ENCODE data around the gene REEP1.
A peak's percentile ranks its signal among the peaks of the same experiment; 100 is the strongest.

REEP1 gene

DNA sequence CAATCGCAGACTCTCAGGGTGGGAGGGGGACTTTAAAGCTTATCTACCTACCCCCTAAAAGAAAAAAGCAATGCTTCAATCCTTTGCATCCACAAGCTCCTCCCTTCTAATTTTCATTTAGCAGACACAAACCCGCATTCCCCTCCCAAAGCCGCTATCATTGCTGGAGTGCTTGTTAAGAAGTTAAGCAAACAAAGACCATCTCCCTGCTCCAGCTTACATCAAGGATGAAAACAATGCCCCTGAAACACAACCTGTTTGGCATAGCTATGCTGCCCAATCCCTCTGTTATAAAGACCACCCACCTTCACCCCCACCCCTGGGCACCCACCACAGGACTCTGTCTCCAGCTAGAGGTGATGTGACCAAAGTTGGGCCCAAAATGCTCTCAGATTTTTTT lies 33.0 kb downstream of the REEP1 start:
- DNase-seq, result no peak

DNA sequence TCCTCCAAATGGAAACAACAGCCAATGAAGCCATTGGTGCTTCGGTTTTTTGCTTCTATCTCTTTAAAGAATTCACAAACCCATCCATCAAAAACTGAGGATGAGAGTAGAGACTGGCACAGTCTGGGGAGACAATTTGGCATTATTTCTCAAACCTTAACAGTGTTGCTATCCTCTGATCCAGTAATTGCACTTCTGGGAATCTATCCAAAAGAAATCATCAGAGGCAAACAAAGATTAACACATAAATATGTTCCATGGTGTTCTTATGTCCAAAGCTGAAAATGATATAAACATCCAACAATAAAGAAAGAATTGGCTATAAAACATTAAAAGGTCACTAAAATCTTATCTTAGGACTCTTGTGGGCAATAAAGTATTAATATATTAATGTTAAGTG lies 35.1 kb downstream of the REEP1 start:
- no peak for DNase-seq

DNA sequence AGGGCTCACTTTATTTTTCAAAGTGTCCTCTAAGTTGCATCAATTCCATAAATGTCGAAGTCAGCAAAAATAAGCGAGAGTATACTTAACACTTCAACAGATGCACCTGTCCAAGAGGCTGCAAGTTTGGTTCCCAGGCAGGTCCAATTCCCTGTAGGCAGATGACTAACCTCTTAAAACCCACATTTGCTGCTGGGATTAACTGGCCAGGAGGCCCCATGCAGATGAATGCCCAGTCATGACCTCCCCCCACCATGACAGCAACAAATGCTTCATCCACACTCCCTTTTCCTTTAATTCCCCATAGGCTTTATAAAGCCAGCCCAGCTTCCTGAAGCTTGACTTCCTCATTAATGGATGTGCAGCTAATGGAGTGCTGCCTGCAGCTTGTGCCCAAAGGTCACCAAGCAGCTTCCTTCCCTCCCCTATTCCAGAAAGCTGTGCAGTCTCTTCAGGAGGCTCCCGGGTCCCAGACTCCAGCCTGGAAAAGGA lies 35.7 kb downstream of the REEP1 start:
- DNase-seq, result no peak

DNA sequence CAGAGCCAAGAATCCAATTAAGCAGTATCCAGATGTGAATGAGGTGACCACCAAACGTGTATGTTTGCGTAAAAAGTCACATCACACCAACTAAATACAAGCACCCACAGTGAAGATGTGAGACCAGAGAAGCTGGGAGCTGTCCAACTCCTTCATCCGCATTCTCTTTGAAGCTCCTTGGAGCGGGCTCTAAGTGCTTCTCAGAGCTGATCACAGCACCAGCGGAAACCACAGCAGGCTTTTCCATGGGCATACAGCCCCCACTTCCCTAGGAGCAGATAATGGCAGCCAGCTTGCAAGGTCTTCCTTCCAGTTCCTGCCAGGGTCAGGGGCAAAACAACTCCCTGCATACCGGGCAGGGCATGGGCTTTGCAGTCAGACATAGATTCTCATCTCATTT lies 36.4 kb downstream of the REEP1 start:
- no peak for DNase-seq

DNA sequence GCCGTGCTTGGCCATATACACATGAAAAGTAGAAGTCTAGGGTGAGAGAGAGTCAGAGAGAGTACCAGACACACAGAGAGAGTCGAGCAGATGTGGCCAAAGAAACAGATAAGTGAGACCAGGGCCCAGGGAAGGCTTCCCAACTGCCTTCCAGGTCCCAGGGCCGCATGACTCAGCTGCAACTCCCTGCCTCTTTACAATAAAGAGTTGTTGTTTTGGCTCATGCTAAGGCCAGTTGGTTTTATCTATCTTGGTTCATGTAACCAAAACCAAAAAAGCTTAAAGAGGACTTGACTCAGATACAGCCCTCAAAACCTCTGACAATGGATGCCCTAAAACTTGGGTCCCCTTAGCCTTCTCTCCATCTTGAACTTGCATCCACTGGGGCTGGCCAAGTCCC lies 36.9 kb downstream of the REEP1 start:
- no peak for DNase-seq

DNA sequence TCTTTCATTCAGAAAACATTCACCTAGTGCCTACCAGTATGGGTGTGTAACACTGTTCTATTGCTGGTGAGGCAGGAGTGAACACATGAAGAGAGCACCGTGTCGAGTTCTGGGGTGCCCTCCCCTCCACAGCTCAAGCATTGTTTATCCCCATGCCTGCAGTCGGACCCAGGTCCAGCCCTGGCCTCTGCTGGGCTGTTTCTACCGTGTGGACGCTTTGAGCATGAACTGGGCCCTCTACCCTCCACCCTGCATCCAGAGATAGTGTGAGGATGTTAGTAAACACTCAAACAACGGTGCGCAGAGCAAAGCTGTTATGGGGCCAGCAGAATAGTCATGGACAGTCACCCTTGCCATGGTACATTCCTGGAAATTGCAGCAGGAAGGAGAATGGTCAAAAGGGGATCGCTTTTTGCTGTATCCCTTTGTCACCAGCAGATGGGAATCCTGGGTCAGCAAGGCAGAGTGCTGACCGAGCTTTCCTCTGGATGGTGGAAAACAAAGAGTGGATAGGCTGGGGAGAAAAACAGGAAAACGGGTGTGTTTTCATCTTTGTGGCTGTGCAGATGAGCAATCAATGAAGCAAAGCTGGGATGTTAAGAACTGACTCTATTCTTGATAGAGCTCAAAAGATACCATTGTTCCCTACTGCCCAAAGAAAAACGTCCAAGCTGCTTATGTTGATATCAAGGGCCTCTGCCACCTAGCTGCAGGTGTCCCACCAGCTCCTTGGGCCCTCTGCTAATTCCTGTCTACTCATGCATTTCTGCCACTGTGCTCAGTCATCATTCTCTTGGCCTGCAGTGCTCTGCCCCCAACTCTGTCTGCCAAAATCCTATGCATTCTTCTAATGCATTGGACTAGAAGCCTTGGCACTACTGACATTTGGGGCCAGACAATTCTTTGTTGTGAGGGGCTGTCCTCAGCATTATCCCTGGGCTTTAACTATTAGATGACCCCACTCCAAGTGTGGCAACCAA lies 38.7 kb downstream of the REEP1 start:
- DNase-seq, result no peak

DNA sequence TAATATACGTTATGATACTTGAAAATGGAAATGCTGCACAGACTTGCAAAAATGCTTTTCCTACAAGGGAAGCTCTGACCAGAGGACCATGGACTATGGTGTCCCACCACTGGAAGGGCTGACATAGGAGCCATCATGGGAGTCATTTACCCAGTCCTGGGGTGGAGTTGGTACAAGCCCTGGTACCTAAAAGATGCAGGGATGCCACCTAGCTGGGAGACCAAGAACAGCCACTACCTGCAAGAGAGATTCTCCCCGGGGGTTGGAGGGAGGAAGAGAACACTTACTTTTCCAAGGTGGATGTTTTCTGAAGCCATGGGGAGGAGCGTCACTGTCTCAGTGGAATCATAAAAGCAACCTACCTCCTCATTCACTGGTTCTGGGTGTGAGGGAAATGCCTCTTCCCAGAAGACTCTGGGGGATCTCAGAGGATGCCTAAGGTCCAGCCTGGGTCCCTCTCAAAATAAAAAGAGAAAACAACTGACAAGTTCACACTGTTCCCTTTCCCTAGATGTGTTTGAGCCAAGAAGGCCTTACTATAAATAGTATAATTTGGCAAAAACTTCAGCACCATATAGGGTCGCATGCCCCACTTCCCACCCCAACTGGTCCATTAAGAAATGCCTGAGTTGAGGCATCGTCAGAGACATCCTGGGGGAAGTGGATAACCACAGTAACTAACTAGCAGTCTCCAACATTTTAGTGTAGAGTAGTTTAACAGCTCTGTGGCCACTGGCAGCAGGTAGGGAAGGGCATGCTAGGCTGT lies 39.9 kb downstream of the REEP1 start:
- DNase-seq, result peak; percentile 9

DNA sequence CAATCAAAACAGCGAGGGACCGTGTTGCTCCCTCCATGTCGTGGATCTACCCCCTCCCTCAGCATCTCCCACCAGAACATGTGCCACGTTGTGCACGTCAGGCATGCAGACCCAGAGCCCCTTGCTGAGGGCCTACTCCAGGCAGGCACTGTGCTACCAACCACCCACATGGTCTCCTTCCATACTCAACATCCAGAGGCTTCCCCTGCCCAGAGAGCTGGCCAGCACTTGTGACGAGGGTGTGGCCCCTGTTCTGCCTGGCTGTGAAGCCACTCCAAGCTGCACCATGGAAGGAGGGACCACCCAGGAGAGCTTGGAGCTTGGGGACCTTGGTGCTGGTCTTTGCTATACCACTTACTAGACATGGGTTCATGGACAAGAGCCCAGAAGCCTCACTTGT lies 40.5 kb downstream of the REEP1 start:
- DNase-seq, result no peak

DNA sequence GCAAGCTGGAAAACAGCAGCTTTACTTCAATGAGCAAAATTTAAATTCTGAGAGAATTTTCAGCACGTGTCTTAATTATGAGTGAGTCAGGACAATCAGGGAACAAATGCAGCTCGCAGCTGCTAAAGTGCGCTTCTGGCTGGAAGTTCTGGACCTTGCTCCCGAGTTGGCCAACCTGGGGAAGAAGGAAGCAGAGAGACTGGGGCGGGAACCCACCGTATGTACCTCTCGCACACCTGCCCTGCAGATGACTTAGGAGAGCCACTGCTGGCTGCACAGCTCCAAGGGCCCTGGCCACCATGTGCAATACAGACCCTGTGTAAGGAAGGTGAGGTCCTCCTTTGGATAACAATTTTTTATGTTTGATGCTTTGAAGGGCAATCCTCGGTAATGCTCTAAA lies 42.4 kb downstream of the REEP1 start:
- DNase-seq, result no peak

DNA sequence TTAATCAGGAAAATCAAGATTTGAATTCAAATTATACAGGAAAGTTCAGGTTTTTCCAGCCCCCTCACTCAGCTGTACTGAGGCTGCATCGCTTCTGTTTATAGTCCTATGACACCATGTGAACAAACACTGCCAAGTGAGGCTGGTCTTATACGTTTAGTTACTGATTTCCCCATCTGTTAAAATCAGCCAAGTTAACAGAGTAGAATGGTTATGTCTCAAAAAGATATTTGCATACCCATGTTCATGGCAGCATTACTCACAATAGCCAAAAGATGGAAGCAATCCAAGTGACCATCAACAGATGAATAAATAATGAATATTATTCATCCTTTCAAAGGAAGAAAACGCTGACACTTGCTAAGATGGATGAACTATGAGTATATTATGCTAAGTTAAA lies 43.8 kb downstream of the REEP1 start:
- no peak for DNase-seq

DNA sequence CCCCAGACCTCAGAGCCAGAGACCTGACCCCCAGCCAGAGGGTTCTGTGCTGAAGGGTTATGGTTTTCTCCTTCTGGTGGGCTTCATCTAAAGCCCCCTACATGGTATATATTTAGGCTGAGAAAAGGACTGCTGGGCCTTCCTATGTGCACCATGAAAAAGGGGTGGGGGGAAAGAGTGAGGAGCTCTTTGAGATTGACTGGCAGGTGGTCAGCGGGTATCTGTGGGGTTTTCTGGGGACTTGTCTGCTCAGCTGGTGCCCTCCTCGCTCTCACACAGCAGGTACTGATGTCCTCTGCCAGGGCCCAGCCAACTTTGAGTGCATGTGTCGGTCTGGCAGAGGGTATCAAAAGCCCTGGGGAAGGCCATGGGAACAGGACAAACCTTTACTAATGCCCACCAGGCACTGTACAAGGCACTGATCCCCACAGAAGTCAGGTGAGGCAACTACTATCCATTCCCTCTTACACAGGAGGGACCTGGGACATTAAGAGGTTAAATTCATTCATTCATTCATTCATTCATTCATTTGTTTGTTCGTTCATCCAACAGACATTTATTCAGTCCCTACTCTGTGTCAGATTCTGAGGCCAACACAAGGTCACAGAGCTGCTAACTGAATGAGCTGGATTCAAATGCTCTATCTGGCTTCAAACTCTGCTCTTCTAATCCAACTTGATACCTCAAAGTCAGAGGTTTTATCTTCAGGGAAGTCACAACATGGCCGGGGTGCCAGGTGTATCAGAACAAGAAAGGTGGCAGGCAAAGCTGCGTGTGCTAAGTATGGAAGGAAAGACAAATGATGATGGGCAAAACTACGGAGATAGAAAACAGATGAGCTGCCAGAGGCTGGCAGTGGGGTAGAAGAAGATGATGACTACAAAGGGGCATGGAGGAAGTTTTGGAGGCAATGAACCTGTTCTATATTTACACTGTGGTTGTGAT lies 44.6 kb downstream of the REEP1 start:
- no peak for DNase-seq

DNA sequence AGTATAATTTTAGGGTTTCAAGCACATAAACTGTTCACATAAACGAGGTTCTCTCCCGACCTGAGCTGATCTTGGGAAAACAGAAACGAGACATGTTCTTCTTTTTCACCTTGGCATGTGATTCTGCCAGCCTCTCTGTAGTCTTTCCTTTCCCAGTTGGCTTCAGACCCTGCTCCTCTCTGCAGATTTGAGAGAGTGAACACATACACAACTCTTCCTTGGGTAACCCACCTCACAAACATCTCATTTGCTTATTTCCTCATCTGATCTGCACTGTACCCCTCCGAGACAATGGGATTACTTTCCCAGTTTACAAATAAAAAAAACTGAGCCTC lies 46.1 kb downstream of the REEP1 start:
- no peak for DNase-seq

DNA sequence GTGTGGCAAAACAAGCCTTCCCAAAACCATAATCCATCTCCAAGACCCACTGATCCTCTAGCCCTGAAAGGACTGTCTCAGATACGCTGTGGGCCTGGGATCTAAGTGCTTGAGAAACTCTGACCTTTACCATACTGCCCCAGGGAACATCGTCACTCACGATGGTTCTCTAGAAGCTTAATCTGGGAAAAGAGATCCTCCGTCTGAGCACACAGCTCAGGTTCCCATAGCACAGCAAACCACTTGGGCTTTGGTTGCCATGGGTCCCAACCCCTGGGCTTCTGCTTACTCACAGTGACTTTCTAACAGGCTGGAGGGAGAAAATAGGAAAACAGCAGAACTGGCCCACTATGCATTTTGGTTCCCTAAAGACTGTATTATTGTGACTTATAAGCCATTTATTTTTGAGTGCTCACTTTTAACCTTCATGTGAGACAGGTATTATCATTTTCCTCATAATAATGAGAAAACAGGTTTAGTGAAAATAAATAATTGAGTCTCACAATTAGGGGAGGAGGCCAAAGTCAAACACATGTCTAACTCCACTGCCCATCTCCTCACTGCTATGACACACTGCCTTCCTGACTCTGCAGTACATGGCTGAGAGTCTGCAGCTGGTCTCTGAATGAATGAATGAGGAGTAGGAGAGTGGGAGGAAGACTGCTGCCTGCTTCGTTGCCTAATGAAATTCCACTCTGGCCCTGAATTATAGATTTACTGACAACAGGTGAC lies 46.7 kb downstream of the REEP1 start:
- no peak for DNase-seq

DNA sequence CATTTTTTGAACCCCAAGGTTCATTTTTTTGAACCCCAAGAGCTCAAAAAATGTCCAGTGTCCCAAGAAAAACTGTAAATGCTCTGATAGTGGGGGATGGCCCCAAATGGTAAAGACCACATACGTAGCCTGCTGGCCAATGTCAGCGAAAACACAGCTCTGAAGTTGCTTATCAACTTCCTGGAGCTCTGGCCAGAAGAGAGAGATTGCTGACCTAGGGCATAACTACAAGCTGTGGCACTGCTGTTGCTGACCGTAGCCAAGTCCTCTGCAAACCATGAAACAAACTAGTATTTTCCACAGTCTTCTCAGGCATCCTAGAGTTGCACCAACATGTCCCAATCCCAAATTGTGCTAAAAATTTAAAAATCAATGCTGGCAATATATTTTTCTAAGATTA lies 50.9 kb downstream of the REEP1 start:
- no peak for DNase-seq

DNA sequence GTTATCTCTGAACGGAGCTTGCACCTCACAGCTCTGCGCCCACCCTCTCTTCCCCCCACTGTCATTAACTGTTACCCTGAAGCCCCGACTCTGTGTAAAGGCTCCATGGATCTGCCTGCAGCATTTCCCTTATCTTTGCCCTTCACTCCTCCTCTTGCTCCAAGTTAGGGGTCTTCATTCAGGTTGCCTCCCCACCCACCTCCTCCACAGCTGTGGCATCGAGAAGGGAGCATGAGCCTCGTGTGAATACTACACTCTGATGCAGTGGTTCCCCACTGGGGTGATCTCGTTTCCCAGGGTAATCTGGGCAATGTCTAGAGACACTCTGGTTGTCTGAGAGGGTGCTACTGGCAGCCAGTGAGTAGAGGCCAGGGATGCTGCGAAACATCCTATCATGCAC lies 51.4 kb downstream of the REEP1 start:
- no peak for DNase-seq

DNA sequence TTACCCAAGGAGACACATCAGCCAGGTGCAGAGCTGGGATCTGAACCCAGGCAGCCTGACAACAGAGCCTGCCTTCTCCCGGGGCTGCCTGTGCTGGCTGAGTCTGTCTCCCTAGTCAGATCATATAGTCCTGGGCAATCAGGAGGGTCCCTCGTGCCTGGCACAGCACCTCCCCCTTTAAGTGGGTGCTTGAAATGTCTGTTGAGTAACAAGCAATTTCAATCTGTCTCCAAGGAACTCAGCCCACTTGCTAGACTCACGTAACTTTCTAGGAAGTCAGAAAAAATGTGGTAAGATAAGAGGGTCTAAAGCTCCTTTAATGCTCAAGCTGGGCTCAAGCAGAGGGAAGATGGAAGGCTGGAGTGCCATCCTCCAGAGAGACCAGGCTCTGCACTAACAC lies 51.9 kb downstream of the REEP1 start:
- no peak for DNase-seq

DNA sequence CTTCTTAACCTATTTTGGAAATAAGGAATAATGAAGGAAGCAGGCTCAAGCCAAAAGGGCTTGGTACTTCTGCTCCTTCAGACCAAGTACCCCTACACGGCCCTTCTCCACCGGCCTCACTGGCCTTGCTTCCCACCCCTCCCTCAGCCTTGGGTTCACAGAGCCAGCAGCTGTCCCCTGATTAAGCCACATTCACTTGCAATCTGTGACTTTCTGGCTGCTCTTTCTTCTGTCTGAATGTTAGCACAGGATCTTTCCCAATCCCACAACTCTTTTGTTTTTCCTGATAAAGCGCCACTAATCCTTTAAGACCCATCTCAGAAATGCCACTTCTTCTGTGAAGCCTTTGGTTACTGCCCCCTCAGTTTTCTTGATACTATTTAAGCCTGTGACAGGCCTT lies 52.4 kb downstream of the REEP1 start:
- no peak for DNase-seq

DNA sequence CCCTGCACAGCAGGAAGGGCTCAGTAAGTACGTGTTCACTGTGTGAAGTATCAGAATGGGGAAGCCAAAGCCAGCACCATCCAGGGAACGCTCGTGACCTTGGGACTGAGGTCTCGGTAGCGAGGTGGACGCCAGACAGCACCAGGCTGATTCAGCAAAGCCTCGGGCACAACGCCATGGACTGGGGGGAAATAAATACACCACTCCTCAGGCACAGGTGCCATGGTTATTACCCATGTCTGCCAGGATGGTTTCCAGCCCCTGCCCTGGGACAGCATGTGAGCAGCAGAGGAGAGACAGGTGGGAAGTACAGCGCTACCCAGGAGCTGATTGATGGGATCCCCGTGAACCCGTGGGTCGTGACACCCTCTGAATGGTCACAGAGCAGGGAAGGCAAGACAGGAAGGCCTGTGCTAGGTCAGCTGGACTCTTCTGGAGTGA lies 53.0 kb downstream of the REEP1 start:
- no peak for DNase-seq

DNA sequence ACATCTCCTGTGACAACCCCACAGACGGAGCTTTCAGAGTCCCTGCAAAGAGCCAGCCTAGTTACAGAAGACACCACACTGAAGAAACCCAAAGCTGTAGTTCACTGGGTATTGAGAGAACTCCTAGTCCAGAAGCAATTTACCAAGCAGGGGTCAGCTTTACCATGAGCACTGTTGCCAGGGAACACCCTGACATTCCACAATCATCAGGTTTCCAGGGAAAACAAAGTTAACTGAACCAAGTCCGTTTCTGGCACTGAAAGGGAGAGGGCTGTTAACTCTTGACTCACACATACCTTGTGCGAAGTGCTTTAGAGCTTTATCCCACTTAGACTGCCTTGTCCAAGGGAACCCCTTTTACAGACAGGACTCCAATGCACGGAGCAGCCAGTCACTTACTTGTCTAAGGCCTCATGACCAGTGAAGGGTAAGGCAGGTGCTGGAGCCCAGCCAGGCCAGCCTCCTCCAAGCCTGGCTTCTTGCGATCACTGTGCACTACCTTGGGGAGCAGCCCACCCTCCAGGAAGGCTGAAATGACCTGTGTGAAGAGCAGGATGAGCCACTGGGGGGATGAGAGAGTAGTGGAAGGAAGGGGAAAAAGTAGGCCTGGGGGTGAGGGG lies 53.9 kb downstream of the REEP1 start:
- no peak for DNase-seq

DNA sequence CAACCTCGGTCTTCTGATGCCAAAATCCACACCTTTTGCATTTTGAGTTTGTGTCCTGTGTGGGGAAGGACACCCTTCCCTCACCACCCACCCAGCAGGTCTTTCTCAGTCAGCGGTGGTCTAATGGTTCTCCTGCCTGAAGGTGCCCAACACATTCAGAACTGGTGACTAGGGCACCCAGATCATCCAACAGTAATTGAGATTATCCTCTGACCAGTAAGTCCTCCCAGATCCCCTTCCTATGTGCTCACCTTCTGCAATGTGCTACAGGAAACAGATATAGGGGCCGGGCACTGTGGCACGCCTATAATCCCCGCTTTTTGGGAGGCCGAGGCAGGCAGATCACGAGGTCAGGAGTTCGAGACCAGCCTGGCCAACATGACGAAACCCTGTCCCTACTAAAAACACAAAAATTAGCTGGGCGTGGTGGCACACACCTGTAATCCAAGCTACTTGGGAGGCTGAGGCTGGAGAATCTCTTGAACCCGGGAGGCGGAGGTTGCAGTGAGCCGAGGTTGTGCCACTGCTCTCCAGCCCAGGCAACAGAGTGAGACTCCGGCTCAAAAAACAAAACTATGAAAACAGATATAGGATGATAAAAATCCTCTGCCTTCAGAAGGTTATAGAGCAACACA lies 56.2 kb downstream of the REEP1 start:
- no peak for DNase-seq

DNA sequence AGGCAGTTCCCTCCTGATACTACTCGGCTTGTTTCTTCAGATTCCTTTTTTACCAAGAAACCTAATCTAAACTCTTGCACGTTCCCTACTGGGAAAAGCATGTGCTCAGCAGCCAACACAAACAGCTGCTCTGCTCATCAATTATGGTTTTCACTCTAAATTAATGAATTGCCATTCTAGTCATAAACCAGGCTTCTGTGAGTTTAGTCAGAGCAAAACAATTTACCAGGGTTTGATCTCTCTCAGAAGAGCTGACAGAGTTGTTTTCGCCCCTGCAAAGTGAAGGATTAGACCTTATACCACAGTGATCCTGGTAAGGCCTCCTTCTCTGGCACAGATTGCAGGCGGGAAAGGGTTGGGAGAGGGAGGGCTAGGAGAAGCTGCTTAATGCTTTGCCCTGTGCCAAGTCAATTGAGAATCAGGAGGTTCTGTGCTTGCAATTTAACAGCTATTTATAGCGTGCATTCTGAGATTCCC lies 57.2 kb downstream of the REEP1 start:
- no peak for DNase-seq
